LNCaP clone FGC (cell line): ENCODE measurements around the gene PPP1R18.

Experiments
- DNase-seq: peaks from one replicate; pipeline ENCODE4 v3.0.0-alpha.2; 2011; ENCODE audit warnings: low read depth
- H3K4me3 ChIP-seq: 2 replicates; pipeline ENCODE4 v1.5.1; 2011; ENCODE audit warnings: mild to moderate bottlenecking, low read depth, low read length, control low read depth
- CTCF ChIP-seq: IDR thresholded peaks from 2 replicates; pipeline ENCODE4 v1.5.1; 2012; ENCODE audit warnings: mild to moderate bottlenecking; ENCODE audit not compliant: control insufficient read depth, insufficient read depth; ENCODE audit errors: extremely low read depth

Gene PPP1R18

GRCh38 chr6:30716879-30717128 is 30.4 kb upstream of the PPP1R18 start:
- H3K4me3 ChIP-seq: peak overlapping the region; percentile 64
- TF ChIP-seq CTCF: no peak
- no peak for DNase-seq

DNA sequence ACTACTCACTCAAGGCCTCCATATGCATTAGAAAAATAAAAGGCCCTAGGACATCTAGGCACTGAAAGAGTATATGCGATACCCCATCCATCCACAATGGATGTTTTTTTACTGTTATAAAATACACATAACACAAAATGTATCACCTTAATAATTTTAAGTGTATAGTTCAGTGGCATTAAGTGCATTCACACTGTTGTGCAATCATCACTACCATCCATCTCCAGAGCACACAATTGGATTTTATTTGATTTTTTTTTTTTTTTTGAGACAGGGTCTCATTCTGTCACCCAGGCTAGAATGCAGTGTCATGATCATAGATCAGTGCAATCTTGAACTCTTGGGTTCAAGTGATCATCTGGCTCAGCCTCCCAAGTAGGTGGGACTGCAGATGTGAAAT is 27.8 kb upstream of the PPP1R18 start:
- DNase-seq: no peak
- H3K4me3 ChIP-seq: no peak overlapping the region
- no peak for TF ChIP-seq CTCF

DNA sequence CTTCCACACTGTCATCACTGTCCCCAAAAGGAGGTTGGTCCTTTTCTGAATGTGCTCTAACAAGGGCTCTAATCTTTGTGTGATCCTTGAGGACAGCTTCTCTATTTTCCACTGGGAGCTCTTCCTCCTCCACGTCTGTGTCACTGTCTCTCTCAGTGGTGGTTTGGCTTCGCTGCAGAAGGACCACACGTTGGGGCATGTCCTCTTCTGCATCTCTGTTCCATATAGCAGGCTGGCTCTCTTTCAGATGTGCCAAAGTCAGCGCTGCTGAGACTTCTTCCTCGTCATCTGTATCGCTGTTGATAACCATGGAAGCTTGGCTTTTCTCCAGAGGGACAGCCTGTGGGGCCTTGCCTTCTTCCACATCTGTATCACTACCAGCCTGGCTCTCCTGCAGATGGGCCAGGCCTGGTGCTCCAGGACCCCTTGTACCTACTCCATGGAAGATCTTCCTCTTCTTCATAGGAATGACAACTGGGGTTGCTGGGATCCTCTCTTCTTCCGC is 26.0 kb upstream of the PPP1R18 start:
- no peak for DNase-seq
- no peak overlapping the region for H3K4me3 ChIP-seq
- TF ChIP-seq CTCF: no peak

DNA sequence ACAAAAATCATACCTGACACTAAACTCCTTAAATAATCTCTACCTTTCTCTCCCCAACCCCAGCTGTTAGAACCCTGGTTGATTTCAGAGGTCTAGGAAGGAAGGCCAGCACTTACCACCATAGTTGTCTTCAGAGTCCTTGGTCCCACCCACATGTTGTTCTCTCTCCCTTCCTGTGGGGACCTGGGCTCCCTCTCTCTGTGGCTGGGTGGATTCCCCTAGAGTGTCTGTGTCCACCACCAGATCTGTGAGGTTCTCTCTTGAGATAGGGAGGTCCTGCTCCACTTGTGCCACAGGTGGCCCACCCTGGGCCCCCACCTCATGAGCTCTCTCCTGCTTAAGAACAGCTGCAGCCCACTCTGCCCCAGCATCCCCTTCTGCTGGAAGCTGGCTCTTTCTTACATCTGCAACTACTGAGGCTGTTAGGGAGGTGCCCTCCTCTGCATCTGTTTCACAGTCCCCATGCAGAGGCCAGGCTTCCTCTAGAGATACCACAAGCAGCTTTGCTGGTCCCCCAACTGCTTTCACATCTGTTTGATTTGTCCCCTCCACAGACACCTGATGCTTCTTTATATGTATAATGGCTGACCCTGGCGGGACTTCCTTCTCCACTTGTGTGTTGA is 25.4 kb upstream of the PPP1R18 start:
- H3K4me3 ChIP-seq: no peak overlapping the region
- DNase-seq: no peak
- no peak for TF ChIP-seq CTCF

- no peak for DNase-seq
- no peak for TF ChIP-seq CTCF
- no peak overlapping the region for H3K4me3 ChIP-seq
Measured at GRCh38 chr6:30709101-30709868, 22.8 kb upstream of the PPP1R18 start.

GRCh38 chr6:30707281-30707850 is 20.9 kb upstream of the PPP1R18 start:
- no peak for DNase-seq
- TF ChIP-seq CTCF: no peak
- no peak overlapping the region for H3K4me3 ChIP-seq
